IMR-90 (cell line): Measurements from ENCODE around the gene CHAC1. TPM values are rescaled to one million over a fixed set of nuclear protein-coding genes. Genes with fewer than 3 reads are reported as not detected.

Source experiments
- ATAC-seq: fragments of 200-7000 bp; cut with Tn5 transposase; 2 replicates; pipeline ENCODE4 v1.9.1; 2020; ENCODE audit warnings: low read depth, mild to moderate bottlenecking, moderate library complexity
- BruUV-seq: library from RNA; stranded (reverse); fragments of 400-500 nt; replicated peaks from 2 replicates; lab custom pipeline; 2021; lab: Mats Ljungman, UMichigan
- CTCF ChIA-PET: fragments of 300-600 bp; formaldehyde crosslinking; extraction: SDS; loops from one replicate; lab custom pipeline; 2021; ENCODE audit warnings: antibody characterized with exemption; lab: Yijun Ruan, JAX
- POLR2A ChIA-PET: fragments of 300-600 bp; sonication (Branson Sonifier 250); formaldehyde crosslinking; loops from one replicate; lab custom pipeline; 2022; ENCODE audit warnings: antibody characterized with exemption; ENCODE audit not compliant: unreplicated experiment; lab: Charles Lee
- DNase-seq: peaks from one replicate; pipeline ENCODE4 v3.0.0; 2013
- H2AFZ ChIP-seq: replicated peaks from 2 replicates; pipeline ENCODE3; 2013; ENCODE audit warnings: low read length, mild to moderate bottlenecking; ENCODE audit not compliant: poor library complexity
- H2AK5ac ChIP-seq: 2 replicates; pipeline ENCODE4 v1.6.1; 2013; ENCODE audit warnings: low read depth, low read length, inconsistent platforms
- H2AK9ac ChIP-seq: replicated peaks from 2 replicates; pipeline ENCODE3; 2013; ENCODE audit warnings: mild to moderate bottlenecking, low read depth, low read length, moderate library complexity; ENCODE audit not compliant: poor library complexity
- H2BK120ac ChIP-seq: 2 replicates; pipeline ENCODE4 v1.6.1; 2013; ENCODE audit warnings: low read depth, low read length, inconsistent platforms
- H2BK15ac ChIP-seq: 3 replicates; pipeline ENCODE4 v1.6.1; 2013; ENCODE audit warnings: low read depth, low read length, inconsistent platforms
- H2BK20ac ChIP-seq: 2 replicates; pipeline ENCODE4 v1.6.1; 2013; ENCODE audit warnings: low read depth, mild to moderate bottlenecking, inconsistent platforms, low read length, moderate library complexity
- H2BK5ac ChIP-seq: 2 replicates; pipeline ENCODE4 v1.6.1; 2013; ENCODE audit warnings: mild to moderate bottlenecking, low read depth, low read length, inconsistent platforms; ENCODE audit not compliant: poor library complexity, severe bottlenecking
- H3K14ac ChIP-seq: replicated peaks from 2 replicates; pipeline ENCODE4 v1.6.1; 2013; ENCODE audit warnings: low read depth, low read length, inconsistent platforms
- H3K18ac ChIP-seq: 2 replicates; pipeline ENCODE4 v1.6.1; 2013; ENCODE audit warnings: low read depth, low read length, control low read depth
- H3K23ac ChIP-seq: 2 replicates; pipeline ENCODE4 v1.6.1; 2013; ENCODE audit warnings: low read depth, low read length, inconsistent platforms
- H3K27ac ChIP-seq: 2 replicates; pipeline ENCODE4 v1.5.1; 2013; ENCODE audit warnings: mild to moderate bottlenecking, control low read depth, low read length; ENCODE audit not compliant: insufficient read depth
- H3K27me3 ChIP-seq: 2 replicates; pipeline ENCODE4 v1.6.1; 2013; ENCODE audit warnings: low read length; ENCODE audit not compliant: control insufficient read depth, insufficient read depth
- H3K36me3 ChIP-seq: 2 replicates; pipeline ENCODE4 v1.6.1; 2013; ENCODE audit warnings: low read length, mixed read lengths; ENCODE audit not compliant: control insufficient read depth, insufficient read depth
- H3K4ac ChIP-seq: 2 replicates; pipeline ENCODE4 v1.6.1; 2013; ENCODE audit warnings: low read depth, low read length, inconsistent platforms
- H3K4me1 ChIP-seq: 2 replicates; pipeline ENCODE4 v1.6.1; 2013; ENCODE audit warnings: low read length, mixed read lengths; ENCODE audit not compliant: control insufficient read depth, insufficient read depth
- H3K4me2 ChIP-seq: 2 replicates; pipeline ENCODE4 v1.6.1; 2013; ENCODE audit warnings: low read depth, mild to moderate bottlenecking, control low read depth, low read length, moderate library complexity
- H3K4me3 ChIP-seq: 2 replicates; pipeline ENCODE4 v1.5.1; 2013; ENCODE audit warnings: low read depth, mild to moderate bottlenecking, control low read depth, low read length, moderate library complexity; ENCODE audit not compliant: insufficient read depth
- H3K56ac ChIP-seq: 2 replicates; pipeline ENCODE4 v1.6.1; 2013; ENCODE audit warnings: low read length, inconsistent platforms; ENCODE audit not compliant: insufficient read depth; ENCODE audit errors: extremely low read depth
- H3K79me1 ChIP-seq, 2 experiments: 2 replicates each; pipeline ENCODE4 v1.6.1; 2013; ENCODE audit warnings: low read length in 2 of 2, inconsistent platforms in 1 of 2, low read depth in 1 of 2
- H3K9ac ChIP-seq: 2 replicates; pipeline ENCODE4 v1.6.1; 2013; ENCODE audit warnings: low read depth, low read length, control low read depth
- H3K9me1 ChIP-seq: 2 replicates; pipeline ENCODE4 v1.6.1; 2013; ENCODE audit warnings: low read length, inconsistent platforms; ENCODE audit not compliant: insufficient read depth
- H3K9me3 ChIP-seq: 2 replicates; pipeline ENCODE4 v1.6.1; 2013; ENCODE audit warnings: low read length; ENCODE audit not compliant: control insufficient read depth, insufficient read depth
- H4K20me1 ChIP-seq: 2 replicates; pipeline ENCODE4 v1.6.1; 2013; ENCODE audit warnings: low read length, inconsistent platforms; ENCODE audit not compliant: insufficient read depth
- H4K5ac ChIP-seq: 2 replicates; pipeline ENCODE4 v1.6.1; 2013; ENCODE audit warnings: mild to moderate bottlenecking, low read depth, low read length, control low read depth
- H4K8ac ChIP-seq, 2 experiments: 2 replicates each; pipeline ENCODE4 v1.6.1; 2013; ENCODE audit warnings: low read depth in 2 of 2, low read length in 2 of 2, control low read depth in 1 of 2, inconsistent platforms in 1 of 2
- H4K91ac ChIP-seq: 2 replicates; pipeline ENCODE4 v1.6.1; 2013; ENCODE audit warnings: low read depth, low read length, inconsistent platforms; ENCODE audit not compliant: insufficient read depth
- CEBPB ChIP-seq: IDR thresholded peaks from 2 replicates; pipeline ENCODE4 v1.6.1; 2012; ENCODE audit warnings: low read depth, low read length, improper control_type of control experiment
- MAFK ChIP-seq: IDR thresholded peaks from 2 replicates; pipeline ENCODE4 v1.6.1; 2012; ENCODE audit warnings: low read depth, low read length, improper control_type of control experiment
- MAZ ChIP-seq: IDR thresholded peaks from 2 replicates; pipeline ENCODE4 v1.6.1; 2012; ENCODE audit warnings: low read depth, mild to moderate bottlenecking, low read length, improper control_type of control experiment, moderate library complexity, borderline replicate concordance
- MXI1 ChIP-seq: IDR thresholded peaks from 2 replicates; pipeline ENCODE4 v1.6.1; 2012; ENCODE audit warnings: low read depth, mild to moderate bottlenecking, low read length, moderate library complexity, borderline replicate concordance
- NFE2L2 ChIP-seq: fragments of 150-350 bp; IDR thresholded peaks from 2 replicates; pipeline ENCODE4 v1.6.1; 2016; ENCODE audit warnings: low read depth, mild to moderate bottlenecking, low read length
- POLR2A ChIP-seq: IDR thresholded peaks from 2 replicates; pipeline ENCODE4 v1.6.1; 2012; ENCODE audit warnings: mild to moderate bottlenecking, low read depth, low read length
- RFX5 ChIP-seq: IDR thresholded peaks from 2 replicates; pipeline ENCODE4 v1.8.0; 2012; ENCODE audit warnings: low read depth, mild to moderate bottlenecking, low read length, moderate library complexity
- USF2 ChIP-seq: fragments of 150-350 bp; IDR thresholded peaks from 2 replicates; pipeline ENCODE4 v1.6.1; 2017; ENCODE audit warnings: mild to moderate bottlenecking, antibody characterized with exemption, low read length, low read depth
- WGBS, 2 experiments: methylation state at CpG; one replicate each; pipeline versions ENCODE4 v1.1.5 to v1.1.7; 2013; ENCODE audit warnings: missing lambda C conversion rate in 2 of 2; ENCODE audit not compliant: insufficient read length in 1 of 2; ENCODE audit errors: extremely low coverage in 2 of 2; 5-methylcytosine and 5-hydroxymethylcytosine counted together
- dilution Hi-C: fragments of 300-500 bp; cut with HindIII; formaldehyde crosslinking; loops from one replicate; pipeline ENCODE4 v1.14.3; 2018; ENCODE audit warnings: low sequenced_read_pairs; ENCODE audit not compliant: unreplicated experiment
- in situ Hi-C: fragments of 300-500 bp; cut with MboI; formaldehyde crosslinking; loops from 3 replicates; pipeline ENCODE4 v1.14.3; 2019; ENCODE audit warnings: low sequenced_read_pairs, inconsistent platforms, mixed read lengths
- intact Hi-C: fragments of 100-400 bp; cut with micrococcal nuclease; formaldehyde crosslinking; loops from 2 replicates; pipeline ENCODE4 v1.10.0; 2022
- polyA plus RNA-seq, 3 experiments: library from polyadenylated mRNA; depleted of rRNA; stranded (reverse); fragments of >200 nt; gene quantifications; 2 replicates each; pipeline ENCODE4 v1.2.3, GENCODE V29; 2012; ENCODE audit warnings: low replicate concordance in 1 of 3
- total RNA-seq: library from RNA; depleted of rRNA; stranded (reverse); fragments of >200 nt; gene quantifications from 2 replicates; pipeline ENCODE4 v1.2.3, GENCODE V29; 2012

Gene CHAC1
- total and polyA plus RNA-seq, 2 of the 4 experiments (the other 2 are of a cell fraction), result 51.3 to 77.8 TPM

- H3K4ac ChIP-seq, result no peak overlapping the region
- in situ Hi-C loops (no loop called here), intact Hi-C loops (no loop called here), dilution Hi-C loops (no loop called here)
- no peak overlapping the region for H2BK15ac ChIP-seq
- no peaks in the 10 kb centered on the region for H4K20me1 ChIP-seq
- H3K18ac ChIP-seq, result no peak overlapping the region
- DNase-seq, result no peak
- H3K36me3 ChIP-seq, result no peaks in the 10 kb centered on the region
- BruUV-seq, result no TSS peak
- H3K23ac ChIP-seq, result no peak overlapping the region
- no peak overlapping the region for H2BK20ac ChIP-seq
- H3K4me2 ChIP-seq, result no peak overlapping the region
- no peak overlapping the region for H3K56ac ChIP-seq
- H2BK5ac ChIP-seq, result no peak overlapping the region
- no peak overlapping the region for H2AK5ac ChIP-seq
- H3K79me1 ChIP-seq, result no peaks in the 10 kb centered on the region
- POLR2A ChIA-PET, result no interaction called here
- TF ChIP-seq USF2 (no peak), MXI1 (no peak), NFE2L2 (no peak), MAFK (no peak), RFX5 (no peak), MAZ (no peak), POLR2A (no peak), CEBPB (no peak)
- peak overlapping the region; percentile 41 for H2AFZ ChIP-seq
- no peaks in the 10 kb centered on the region for H3K27me3 ChIP-seq
- no peak overlapping the region for H4K91ac ChIP-seq
- H3K14ac ChIP-seq, result no peak overlapping the region
- no peak overlapping the region for H3K27ac ChIP-seq
- no peak overlapping the region for H2BK120ac ChIP-seq
- peaks cover 4% of the 10 kb centered on the region for H3K9me1 ChIP-seq
- H3K9ac ChIP-seq, result no peak overlapping the region
- no peak overlapping the region for H4K8ac ChIP-seq
- ATAC-seq, result no peak
- H3K4me3 ChIP-seq, result no peak overlapping the region
- CTCF ChIA-PET, result no interaction called here
- no peak overlapping the region for H2AK9ac ChIP-seq
- H4K5ac ChIP-seq, result no peak overlapping the region
- H3K9me3 ChIP-seq, result no peaks in the 10 kb centered on the region
- peaks cover 2% of the 10 kb centered on the region; the same call in 1 of the 2 replicates for H3K4me1 ChIP-seq
- WGBS, 2 experiments, result no CpG with 5 or more reads among the region's 12 CpGs
These were observed 38.1 kb upstream of the CHAC1 start for GRCh38 chr15:40915116-40915661.
